Peyer's patch (tissue), 4 donors: ENCODE measurements around the gene DCTD. TPM values are rescaled to one million over a fixed set of nuclear protein-coding genes. Genes with fewer than 3 reads are reported as not detected.

ENCODE experiments used
- DNase-seq, 3 donors: peaks; one replicate each; pipeline ENCODE4 v3.0.0-alpha.2; 2017 to 2019
- H3K27ac ChIP-seq, 4 donors: fragments of 200-600 bp; sonication (generic); one replicate each; pipeline ENCODE4 v1.5.1; 2016 to 2019
- H3K27me3 ChIP-seq, 2 donors: fragments of 200-600 bp; sonication (generic); one replicate each; pipeline ENCODE4 v1.5.1; 2019
- H3K36me3 ChIP-seq, 3 donors: fragments of 200-600 bp; sonication (generic); one replicate each; pipeline ENCODE4 v1.5.1; 2016 to 2019
- H3K4me1 ChIP-seq, 4 donors: fragments of 200-600 bp; sonication (generic); one replicate each; pipeline ENCODE4 v1.5.1; 2016 to 2019
- H3K4me3 ChIP-seq, 4 donors: fragments of 200-600 bp; sonication (generic); 1 replicate in 3 of 4; 2 replicates in 1 of 4; pipeline ENCODE4 v1.5.1; 2016 to 2019; ENCODE audit warnings: mild to moderate bottlenecking in 1 of 4
- H3K9me3 ChIP-seq, 4 donors: fragments of 200-600 bp; sonication (generic); one replicate each; pipeline ENCODE4 v1.5.1; 2016 to 2019; ENCODE audit warnings: mild to moderate bottlenecking in 1 of 4
- POLR2A ChIP-seq, 2 donors: fragments of 450-650 bp; IDR thresholded peaks; one replicate each; pipeline ENCODE4 v1.5.1; 2017; ENCODE audit warnings: antibody characterized with exemption in 2 of 2, mild to moderate bottlenecking in 2 of 2, moderate library complexity in 2 of 2
- total RNA-seq, 4 donors: library from RNA; depleted of rRNA; stranded (reverse); fragments of >200 nt; gene quantifications; one replicate each; pipeline ENCODE4 v1.1.0, GENCODE V29; 2016
- TF ChIP-seq, protein P1 (sequence below), 6 experiments: fragments of 450-650 bp in 4 of 6; fragments of 200-600 bp in 2 of 6; sonication (generic) in 1 of 6; IDR thresholded peaks; one replicate each; pipeline ENCODE4 v1.5.1; 2017 to 2019; ENCODE audit warnings: antibody characterized with exemption in 6 of 6, mild to moderate bottlenecking in 3 of 6, moderate library complexity in 1 of 6

The DCTD gene
- total RNA-seq, 4 donors from 2014 or later: 21.7 to 42.1 (median 28.4) TPM

DNA sequence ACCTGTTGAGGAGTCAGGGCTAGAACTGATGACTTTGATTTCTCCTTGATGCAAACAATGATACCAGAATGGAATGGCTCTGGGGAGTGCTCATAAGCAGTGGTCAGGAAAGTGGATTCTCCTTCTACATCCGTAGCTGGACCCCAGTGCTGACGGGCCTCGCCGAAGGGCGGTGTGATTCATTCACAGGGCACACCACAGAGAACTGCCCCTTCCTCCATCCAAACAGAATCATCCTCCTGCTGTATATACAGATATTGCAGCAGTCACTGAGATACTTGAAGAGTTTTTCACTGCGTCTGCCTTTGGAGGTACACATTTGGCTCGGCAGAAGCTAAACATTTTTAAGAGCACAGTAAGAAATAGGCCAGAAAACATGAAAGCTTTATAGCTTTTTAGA is 7.3 kb upstream of the DCTD start:
- H3K4me1 ChIP-seq: peaks cover 0 to 6% (median 0%) of the 10 kb centered on the region in 4 donors
- H3K4me3 ChIP-seq: no peak overlapping the region
- H3K9me3 ChIP-seq: no peaks in the 10 kb centered on the region
- no peak overlapping the region for H3K27ac ChIP-seq
- no peaks in the 10 kb centered on the region for H3K36me3 ChIP-seq
- TF ChIP-seq POLR2A (IDR thresholded peaks at IDR 0.05): no peak
- TF ChIP-seq, protein P1, sequence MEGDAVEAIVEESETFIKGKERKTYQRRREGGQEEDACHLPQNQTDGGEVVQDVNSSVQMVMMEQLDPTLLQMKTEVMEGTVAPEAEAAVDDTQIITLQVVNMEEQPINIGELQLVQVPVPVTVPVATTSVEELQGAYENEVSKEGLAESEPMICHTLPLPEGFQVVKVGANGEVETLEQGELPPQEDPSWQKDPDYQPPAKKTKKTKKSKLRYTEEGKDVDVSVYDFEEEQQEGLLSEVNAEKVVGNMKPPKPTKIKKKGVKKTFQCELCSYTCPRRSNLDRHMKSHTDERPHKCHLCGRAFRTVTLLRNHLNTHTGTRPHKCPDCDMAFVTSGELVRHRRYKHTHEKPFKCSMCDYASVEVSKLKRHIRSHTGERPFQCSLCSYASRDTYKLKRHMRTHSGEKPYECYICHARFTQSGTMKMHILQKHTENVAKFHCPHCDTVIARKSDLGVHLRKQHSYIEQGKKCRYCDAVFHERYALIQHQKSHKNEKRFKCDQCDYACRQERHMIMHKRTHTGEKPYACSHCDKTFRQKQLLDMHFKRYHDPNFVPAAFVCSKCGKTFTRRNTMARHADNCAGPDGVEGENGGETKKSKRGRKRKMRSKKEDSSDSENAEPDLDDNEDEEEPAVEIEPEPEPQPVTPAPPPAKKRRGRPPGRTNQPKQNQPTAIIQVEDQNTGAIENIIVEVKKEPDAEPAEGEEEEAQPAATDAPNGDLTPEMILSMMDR (IDR thresholded peaks at IDR 0.05): no peak
- no peaks in the 10 kb centered on the region for H3K27me3 ChIP-seq
- DNase-seq: no peak

DNA sequence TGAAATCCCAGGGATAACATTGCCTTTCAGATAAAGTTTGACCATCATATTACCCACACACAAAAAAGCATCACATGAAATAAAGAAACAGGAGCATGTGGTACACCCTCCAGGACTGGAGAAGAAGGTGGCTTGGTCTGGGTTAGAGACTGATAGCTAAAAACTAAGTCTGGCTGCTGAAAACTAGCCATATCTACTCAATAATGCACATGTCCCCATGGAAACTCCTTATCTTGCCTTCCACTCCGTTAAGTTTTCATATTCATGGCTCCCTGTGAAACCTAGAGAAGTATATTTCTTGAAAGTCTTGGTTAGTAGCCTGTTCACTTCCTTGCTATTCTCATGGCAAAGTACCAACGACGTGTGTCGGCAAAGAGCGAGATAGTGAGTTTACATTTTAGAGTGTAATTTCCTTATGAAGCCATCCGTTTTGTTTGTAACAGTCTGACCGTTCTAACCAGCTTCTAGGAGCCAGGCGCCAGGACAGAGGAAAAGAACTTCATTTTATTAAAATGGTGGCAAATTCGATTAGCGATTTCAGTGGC is 6.7 kb upstream of the DCTD start:
- Histone ChIP-seq H3K4me3 (no peak overlapping the region), H3K4me1 (peaks cover 0 to 6% (median under 1%) of the 10 kb centered on the region in 4 donors), H3K9me3 (no peaks in the 10 kb centered on the region), H3K27me3 (no peaks in the 10 kb centered on the region), H3K27ac (no peak overlapping the region), H3K36me3 (no peaks in the 10 kb centered on the region)
- TF ChIP-seq, protein P1 (IDR thresholded peaks at IDR 0.05): no peak
- TF ChIP-seq POLR2A (IDR thresholded peaks at IDR 0.05): no peak
- DNase-seq: no peak

GRCh38 chr4:182923366-182923765 is 6.2 kb upstream of the DCTD start:
- Histone ChIP-seq H3K4me3 (no peak overlapping the region), H3K36me3 (no peaks in the 10 kb centered on the region), H3K9me3 (no peaks in the 10 kb centered on the region), H3K27ac (no peak overlapping the region), H3K27me3 (no peaks in the 10 kb centered on the region), H3K4me1 (peaks cover 0 to 6% (median 3%) of the 10 kb centered on the region in 4 donors)
- no peak for DNase-seq
- TF ChIP-seq POLR2A (IDR thresholded peaks at IDR 0.05): no peak

DNA sequence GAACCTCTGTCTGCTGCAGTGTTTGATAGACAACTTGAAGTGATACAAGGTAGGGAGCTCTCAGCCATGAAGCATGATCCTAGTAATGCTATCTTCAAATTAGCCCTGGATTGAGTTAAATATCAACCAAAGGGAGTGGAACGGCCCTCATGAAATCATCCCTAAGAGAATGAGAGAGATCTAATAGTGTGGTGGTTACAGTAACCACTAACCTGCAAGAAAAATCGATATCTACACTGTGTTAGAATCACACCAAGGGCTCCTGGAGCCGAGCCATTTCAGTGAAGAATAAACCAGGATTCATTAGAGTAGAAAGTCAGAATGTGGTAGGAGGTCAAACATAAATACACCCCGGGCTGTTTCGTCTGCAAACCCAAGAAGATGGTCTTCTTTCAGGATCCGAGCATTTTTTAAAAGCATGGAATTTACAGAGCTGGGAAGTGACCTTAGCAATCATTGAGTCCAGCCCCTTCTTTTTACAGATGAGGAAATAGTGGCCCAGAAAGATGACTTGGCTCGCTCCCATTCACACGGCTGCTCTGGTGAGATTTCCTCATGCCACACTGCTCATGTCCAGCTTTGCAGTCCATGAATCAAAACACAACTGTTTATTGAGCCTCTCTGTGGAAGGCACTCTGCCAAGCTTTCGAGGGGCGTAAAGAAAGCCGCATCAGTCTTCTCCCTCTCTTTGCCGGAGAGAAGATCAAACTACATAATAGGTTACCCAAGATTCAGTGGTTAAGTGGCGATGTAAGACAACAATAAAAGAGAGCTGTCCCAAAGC is 5.5 kb upstream of the DCTD start:
- no peak overlapping the region for H3K4me3 ChIP-seq
- no peak for DNase-seq
- H3K27me3 ChIP-seq: no peaks in the 10 kb centered on the region
- no peak for TF ChIP-seq POLR2A (IDR thresholded peaks at IDR 0.05)
- TF ChIP-seq, protein P1 (IDR thresholded peaks at IDR 0.05): no peak
- peaks cover 0 to 10% (median 3%) of the 10 kb centered on the region in 4 donors for H3K4me1 ChIP-seq
- H3K36me3 ChIP-seq: no peaks in the 10 kb centered on the region
- no peaks in the 10 kb centered on the region for H3K9me3 ChIP-seq
- no peak overlapping the region for H3K27ac ChIP-seq

- H3K27me3 ChIP-seq: no peaks in the 10 kb centered on the region
- no peak for TF ChIP-seq POLR2A (IDR thresholded peaks at IDR 0.05)
- TF ChIP-seq, protein P1 (IDR thresholded peaks at IDR 0.05): no peak
- no peak overlapping the region for H3K27ac ChIP-seq
- H3K9me3 ChIP-seq: no peaks in the 10 kb centered on the region
- peaks cover 0 to 10% (median 3%) of the 10 kb centered on the region in 4 donors for H3K4me1 ChIP-seq
- no peak overlapping the region for H3K4me3 ChIP-seq
- DNase-seq: no peak
- no peaks in the 10 kb centered on the region for H3K36me3 ChIP-seq
These were observed 4.4 kb upstream of the DCTD start for GRCh38 chr4:182921608-182922007.

- H3K27me3 ChIP-seq: no peaks in the 10 kb centered on the region
- H3K9me3 ChIP-seq: no peaks in the 10 kb centered on the region
- H3K36me3 ChIP-seq: no peaks in the 10 kb centered on the region
- no peak overlapping the region for H3K27ac ChIP-seq
- no peak for DNase-seq
- H3K4me3 ChIP-seq: no peak overlapping the region
- TF ChIP-seq, protein P1 (IDR thresholded peaks at IDR 0.05): no peak
- TF ChIP-seq POLR2A (IDR thresholded peaks at IDR 0.05): no peak
- peaks cover 0 to 12% (median 8%) of the 10 kb centered on the region in 4 donors for H3K4me1 ChIP-seq
These were observed 3.5 kb upstream of the DCTD start for GRCh38 chr4:182920676-182921075.
